Brain microvascular endothelial cell (primary cell): ENCODE measurements around the gene ICOSLG.
"Not testable (repeated sequence)": the region's sequence is repeated elsewhere in the genome, so short reads cannot be mapped to it uniquely, and the experiment has no call there.

Experiments
- DNase-seq: peaks from one replicate; pipeline ENCODE4 v3.0.0-alpha.2; 2020
- H3K27ac ChIP-seq: fragments of 250-450 bp; sonication (Bioruptor Pico); 2 replicates; pipeline ENCODE4 v1.5.1; 2020; ENCODE audit warnings: mild to moderate bottlenecking, moderate library complexity
- H3K27me3 ChIP-seq: fragments of 250-450 bp; sonication (Bioruptor Pico); replicated peaks from 2 replicates; pipeline ENCODE4 v1.5.1; 2020; ENCODE audit warnings: mild to moderate bottlenecking
- H3K36me3 ChIP-seq: fragments of 250-450 bp; sonication (Bioruptor Pico); replicated peaks from 2 replicates; pipeline ENCODE4 v1.5.1; 2020; ENCODE audit warnings: mild to moderate bottlenecking
- H3K4me3 ChIP-seq: 2 replicates; pipeline ENCODE4 v1.5.1; 2011; ENCODE audit warnings: low read depth, mild to moderate bottlenecking, control low read depth, low read length, moderate library complexity
- in situ Hi-C: cut with HindIII; loops from 2 replicates; pipeline ENCODE4 v1.10.0; 2017; ENCODE audit warnings: low sequenced_read_pairs, low pct_ligation_motif_present
- TF ChIP-seq, protein P1 (sequence below): IDR thresholded peaks from 2 replicates; pipeline ENCODE4 v1.5.1; 2011; ENCODE audit warnings: low read depth, mild to moderate bottlenecking, moderate library complexity, low read length, control low read depth, inconsistent platforms; ENCODE audit errors: missing control alignments

The ICOSLG gene

DNA sequence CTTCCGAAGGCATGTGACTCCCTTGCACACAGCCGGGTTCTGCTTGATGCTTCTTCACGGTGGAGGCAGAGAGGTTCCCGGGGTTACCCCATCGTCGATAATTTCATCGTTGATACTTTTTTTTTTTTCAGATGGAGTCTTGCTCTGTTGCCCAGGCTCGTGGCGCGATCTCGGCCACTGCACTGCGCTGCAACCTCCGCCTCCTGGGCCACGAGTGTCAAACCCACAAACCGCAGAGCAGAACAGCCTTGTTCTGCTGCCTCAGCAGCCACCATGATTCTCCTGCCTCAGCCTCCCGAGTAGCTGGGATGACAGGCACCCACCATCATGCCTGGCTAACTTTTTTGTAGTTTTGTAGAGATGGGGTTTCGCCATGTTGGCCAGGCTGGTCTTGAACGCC is 20.1 kb downstream of the ICOSLG start:
- H3K4me3 ChIP-seq, H3K27me3 ChIP-seq, in situ Hi-C loops, DNase-seq, H3K27ac ChIP-seq, H3K36me3 ChIP-seq: not testable (repeated sequence)

- DNase-seq, H3K4me3 ChIP-seq, in situ Hi-C loops, H3K36me3 ChIP-seq, H3K27me3 ChIP-seq, H3K27ac ChIP-seq: not testable (repeated sequence)
These were observed 22.3 kb downstream of the ICOSLG start for GRCh38 chr21:44218461-44218860.

DNA sequence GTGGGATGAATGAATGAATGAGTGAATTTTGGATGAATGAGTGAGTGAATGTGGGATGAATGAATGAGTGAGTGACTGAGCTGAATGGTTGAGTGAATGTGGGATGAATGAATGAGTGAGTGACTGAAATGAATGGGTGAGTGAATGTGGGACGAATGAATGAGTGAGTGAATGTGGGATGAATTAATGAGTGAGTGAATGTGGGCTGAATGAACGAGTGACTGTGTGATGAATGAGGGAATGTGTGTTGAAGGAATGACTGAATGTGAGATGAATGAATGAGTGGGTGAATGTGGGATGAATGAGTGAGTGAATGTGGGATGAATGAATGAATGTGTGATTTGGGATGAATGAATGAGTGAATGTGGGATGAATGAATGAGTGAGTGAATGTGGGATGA is 28.8 kb downstream of the ICOSLG start:
- DNase-seq, H3K27me3 ChIP-seq, H3K27ac ChIP-seq, H3K36me3 ChIP-seq, H3K4me3 ChIP-seq, in situ Hi-C loops: not testable (repeated sequence)

DNA sequence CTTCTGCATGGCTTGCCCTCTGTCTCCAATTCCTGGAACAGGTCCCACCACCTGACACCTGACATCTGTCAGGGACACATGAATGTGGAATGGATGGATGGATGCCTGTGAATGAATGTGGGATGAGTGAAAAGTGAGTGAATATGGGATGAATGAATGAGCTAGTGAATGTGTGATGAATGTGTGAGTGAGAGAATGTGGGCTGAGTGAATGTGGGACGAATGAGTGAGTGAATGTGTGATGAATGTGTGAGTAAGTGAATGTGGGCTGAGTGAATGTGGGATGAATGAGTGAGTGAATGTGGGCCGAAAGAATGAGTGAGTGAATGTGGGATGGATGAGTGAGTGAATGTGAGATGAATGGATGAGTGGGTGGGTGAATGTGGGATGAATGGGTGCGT is 29.2 kb downstream of the ICOSLG start:
- H3K27ac ChIP-seq, in situ Hi-C loops, H3K4me3 ChIP-seq: not testable (repeated sequence)

GRCh38 chr21:44207860-44208646 is 32.7 kb downstream of the ICOSLG start:
- H3K4me3 ChIP-seq, in situ Hi-C loops, H3K27me3 ChIP-seq, H3K27ac ChIP-seq, H3K36me3 ChIP-seq: not testable (repeated sequence)
- peak; percentile 14 for DNase-seq

More for the DNA sequence above, 29.2 kb downstream of the ICOSLG start:
- DNase-seq, H3K36me3 ChIP-seq, H3K27me3 ChIP-seq: not testable (repeated sequence)

DNA sequence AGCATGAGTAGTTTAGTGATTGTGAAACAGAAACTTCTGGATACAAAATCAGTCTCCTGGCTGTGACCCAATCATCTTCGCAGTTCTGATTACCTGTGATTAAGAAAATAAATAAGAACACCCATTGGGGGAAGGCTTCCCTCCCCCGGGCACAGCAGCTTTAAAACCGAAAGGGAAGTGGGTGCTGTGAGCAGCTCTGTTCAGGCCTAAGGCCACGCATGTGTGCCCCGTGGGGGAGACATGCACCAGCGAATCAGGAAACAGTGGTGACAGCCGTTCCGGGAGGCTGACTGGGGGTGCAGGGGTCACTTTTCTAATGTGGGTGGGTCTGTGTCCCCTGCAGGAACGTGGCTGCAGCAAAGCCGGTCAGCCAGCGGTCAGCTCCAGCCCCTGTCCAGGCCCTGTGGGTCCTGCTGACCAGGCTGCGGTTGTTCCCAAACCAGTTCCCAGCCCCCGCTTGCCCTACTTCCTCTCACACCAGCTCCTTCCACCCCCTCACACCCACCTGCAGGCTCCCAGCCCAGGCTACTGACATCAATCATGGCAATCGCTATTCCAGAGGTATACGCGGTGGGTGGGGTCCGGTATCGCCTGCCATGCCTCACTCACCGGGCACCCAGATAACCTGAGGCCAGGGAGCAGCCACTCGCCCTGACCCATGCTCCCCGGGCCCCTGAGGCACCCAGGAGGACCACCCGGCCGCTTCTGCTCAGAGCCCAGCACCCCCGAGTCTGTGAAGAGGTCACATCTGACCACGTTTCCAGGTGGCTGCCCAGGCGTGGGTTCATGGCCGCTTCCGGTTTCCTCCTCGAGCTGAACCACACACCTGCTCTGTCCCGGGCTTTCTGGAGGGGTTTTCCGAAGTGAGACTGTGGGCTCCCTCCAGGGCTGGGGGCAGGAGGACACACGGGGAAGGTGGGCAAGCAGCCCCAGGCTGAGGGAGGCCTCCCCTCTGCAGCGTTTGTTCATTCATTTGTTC is 33.8 kb downstream of the ICOSLG start:
- H3K36me3 ChIP-seq, H3K27me3 ChIP-seq, DNase-seq, in situ Hi-C loops, H3K4me3 ChIP-seq, H3K27ac ChIP-seq: not testable (repeated sequence)

DNA sequence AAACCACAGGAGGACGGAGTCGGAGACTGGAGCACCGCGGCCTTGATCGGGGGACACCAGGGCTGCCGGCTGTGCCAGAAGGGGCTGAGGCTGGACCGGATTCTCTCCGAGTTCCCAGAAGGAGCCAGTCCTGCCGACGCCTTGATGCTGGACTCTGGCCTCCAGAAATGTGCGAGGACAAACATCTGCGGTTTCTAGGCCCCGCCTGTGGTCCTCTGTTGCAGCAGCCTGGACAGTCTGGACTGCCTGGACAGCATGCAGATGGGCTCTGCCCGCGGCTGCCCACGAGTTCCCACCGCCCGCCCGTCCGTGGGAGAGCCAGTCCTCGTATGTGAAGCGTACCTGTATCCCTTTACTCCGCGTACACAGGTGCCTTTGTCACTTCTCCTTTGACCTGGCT is 34.6 kb downstream of the ICOSLG start:
- H3K36me3 ChIP-seq, H3K4me3 ChIP-seq, in situ Hi-C loops, DNase-seq, H3K27me3 ChIP-seq, H3K27ac ChIP-seq: not testable (repeated sequence)

DNA sequence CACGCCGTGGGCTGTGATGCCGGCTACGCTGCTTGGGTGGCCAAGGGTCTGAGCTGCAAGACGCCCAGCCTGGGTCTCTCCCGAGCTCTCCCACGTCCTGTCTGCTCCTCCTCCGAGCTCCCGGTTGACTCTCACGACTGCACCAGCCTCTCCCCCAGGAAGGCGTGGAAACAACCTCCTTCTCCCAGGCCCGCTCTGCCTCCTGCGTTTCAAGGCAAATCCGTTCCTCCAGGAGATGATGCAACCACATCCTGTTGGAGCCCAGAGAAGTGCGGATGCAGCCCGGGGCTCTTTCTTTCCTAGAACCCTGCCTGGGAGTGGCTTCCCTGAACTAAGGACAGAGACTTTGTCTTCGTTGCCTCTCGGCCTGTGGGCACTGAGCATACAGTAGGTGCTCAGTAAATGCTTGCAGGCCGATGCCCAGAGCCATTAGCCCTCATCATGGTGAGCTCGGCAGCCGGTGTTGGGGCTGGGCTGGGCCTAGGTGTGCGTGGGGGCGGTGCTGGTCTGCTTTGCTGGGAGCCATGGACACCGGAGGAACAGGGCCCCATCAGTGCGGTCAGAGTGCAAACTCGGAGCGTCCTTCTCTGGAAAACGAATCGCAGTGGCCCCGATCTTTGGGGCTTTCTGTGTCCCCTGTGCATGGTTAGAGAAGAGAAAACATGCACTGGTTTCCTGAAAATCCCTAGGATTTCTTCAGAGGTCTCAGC is 38.0 kb downstream of the ICOSLG start:
- H3K36me3 ChIP-seq, H3K4me3 ChIP-seq, H3K27ac ChIP-seq, in situ Hi-C loops, DNase-seq, H3K27me3 ChIP-seq: not testable (repeated sequence)

- H3K4me3 ChIP-seq, H3K36me3 ChIP-seq, DNase-seq, H3K27ac ChIP-seq, in situ Hi-C loops, H3K27me3 ChIP-seq: not testable (repeated sequence)
These were observed 40.7 kb downstream of the ICOSLG start for GRCh38 chr21:44199997-44200396.

DNA sequence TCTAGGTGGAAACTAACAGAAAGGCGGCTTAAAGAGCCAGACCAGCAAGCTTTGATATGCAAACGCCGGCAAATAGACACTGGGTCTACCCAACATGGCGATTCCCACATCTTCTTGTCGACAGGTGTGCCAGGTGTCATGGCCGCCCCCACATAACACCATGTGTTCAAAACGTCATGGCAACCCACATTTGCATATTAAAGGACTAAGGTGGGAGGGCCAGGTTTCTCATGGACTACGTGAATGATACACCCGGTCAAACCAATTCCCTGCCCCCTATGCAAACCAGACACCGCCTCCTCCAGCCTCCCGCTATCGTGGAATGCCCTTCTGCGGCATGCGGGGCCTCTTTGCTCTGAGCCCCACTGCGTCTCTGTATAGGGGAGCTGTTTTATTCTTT is 41.3 kb downstream of the ICOSLG start:
- in situ Hi-C loops = no loop called here
- Histone ChIP-seq H3K27me3 (no peaks in the 10 kb centered on the region), H3K36me3 (no peaks in the 10 kb centered on the region), H3K4me3 (no peak overlapping the region), H3K27ac (no peak overlapping the region)
- DNase-seq = no peak
- TF ChIP-seq, protein P1, sequence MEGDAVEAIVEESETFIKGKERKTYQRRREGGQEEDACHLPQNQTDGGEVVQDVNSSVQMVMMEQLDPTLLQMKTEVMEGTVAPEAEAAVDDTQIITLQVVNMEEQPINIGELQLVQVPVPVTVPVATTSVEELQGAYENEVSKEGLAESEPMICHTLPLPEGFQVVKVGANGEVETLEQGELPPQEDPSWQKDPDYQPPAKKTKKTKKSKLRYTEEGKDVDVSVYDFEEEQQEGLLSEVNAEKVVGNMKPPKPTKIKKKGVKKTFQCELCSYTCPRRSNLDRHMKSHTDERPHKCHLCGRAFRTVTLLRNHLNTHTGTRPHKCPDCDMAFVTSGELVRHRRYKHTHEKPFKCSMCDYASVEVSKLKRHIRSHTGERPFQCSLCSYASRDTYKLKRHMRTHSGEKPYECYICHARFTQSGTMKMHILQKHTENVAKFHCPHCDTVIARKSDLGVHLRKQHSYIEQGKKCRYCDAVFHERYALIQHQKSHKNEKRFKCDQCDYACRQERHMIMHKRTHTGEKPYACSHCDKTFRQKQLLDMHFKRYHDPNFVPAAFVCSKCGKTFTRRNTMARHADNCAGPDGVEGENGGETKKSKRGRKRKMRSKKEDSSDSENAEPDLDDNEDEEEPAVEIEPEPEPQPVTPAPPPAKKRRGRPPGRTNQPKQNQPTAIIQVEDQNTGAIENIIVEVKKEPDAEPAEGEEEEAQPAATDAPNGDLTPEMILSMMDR = no peak

DNA sequence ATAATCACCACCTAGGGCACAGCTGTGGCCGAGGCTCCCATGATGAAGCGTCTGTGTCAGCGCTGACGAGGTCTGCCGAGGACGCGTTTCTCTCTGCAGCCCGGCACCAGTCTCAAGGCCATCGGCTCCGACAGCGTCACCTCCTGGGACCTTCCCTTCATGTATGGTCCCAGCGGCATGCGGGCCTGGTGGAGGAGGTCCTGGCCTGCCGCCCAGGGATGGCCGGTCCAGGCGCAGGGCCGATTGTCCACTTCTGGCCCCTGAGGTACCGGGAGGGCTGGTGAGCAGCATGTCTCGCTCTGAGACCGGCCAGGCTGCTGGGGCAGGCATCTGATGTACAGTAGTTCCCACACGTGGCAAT is 43.6 kb downstream of the ICOSLG start:
- DNase-seq, H3K27me3 ChIP-seq, H3K27ac ChIP-seq, in situ Hi-C loops, H3K4me3 ChIP-seq, H3K36me3 ChIP-seq: not testable (repeated sequence)

- H3K36me3 ChIP-seq, H3K27me3 ChIP-seq, in situ Hi-C loops, H3K4me3 ChIP-seq, H3K27ac ChIP-seq, DNase-seq: not testable (repeated sequence)
These were observed 44.3 kb downstream of the ICOSLG start for GRCh38 chr21:44196212-44197155.
